MV-4-11 (cell line): ENCODE measurements around the gene TMOD1.
"Not testable (repeated sequence)": the region's sequence is repeated elsewhere in the genome, so short reads cannot be mapped to it uniquely, and the experiment has no call there.

Source experiments
- DNase-seq: peaks from one replicate; lab custom pipeline; 2025; lab: John Stamatoyannopoulos, UW

The TMOD1 gene

DNA sequence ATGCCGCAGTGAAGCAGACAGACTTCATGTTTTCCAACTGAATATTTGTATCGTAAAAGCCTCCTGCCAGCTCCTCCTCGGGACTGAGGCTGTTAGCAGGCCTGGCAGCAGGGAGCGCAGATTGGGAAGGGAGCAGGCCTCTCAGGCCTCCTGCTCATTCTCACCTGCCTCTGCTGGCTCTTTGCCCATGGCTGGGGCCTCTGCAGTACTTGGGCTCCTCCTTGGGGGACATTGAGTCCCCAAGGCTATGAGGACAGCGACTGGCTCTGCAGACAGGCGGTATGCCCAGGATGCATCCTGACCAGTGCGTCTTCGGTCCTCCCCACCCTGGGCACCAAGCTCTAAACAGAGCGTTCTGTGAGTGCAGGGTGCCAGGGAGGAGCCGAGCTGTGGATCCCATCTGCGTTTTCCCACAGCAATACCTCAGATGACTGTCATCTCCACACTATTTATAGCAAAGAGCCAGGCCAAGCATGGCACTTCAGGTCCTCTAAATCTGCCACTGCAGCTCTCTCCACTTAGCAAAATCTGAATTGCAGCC lies 93.0 kb downstream of the TMOD1 start:
- no peak for DNase-seq

DNA sequence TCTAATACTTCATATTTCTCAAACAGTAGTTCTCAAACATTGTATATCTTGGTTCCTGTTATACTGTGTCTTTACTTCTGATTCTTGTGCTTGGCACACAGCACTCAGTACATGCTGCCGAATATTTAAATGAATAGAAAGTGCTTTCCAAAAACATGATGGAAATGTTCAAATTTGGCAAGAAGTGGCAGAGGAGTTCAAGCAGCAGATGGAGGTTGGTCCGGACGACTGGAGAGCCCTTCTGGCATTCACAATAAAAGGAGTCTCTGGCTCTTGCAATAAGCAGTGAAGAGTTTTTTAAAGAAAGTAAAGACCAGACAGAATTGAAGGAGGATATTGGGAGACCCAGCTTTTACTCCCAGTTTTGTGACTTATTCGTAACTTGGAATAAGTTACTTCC lies 95.4 kb downstream of the TMOD1 start:
- no peak for DNase-seq

DNA sequence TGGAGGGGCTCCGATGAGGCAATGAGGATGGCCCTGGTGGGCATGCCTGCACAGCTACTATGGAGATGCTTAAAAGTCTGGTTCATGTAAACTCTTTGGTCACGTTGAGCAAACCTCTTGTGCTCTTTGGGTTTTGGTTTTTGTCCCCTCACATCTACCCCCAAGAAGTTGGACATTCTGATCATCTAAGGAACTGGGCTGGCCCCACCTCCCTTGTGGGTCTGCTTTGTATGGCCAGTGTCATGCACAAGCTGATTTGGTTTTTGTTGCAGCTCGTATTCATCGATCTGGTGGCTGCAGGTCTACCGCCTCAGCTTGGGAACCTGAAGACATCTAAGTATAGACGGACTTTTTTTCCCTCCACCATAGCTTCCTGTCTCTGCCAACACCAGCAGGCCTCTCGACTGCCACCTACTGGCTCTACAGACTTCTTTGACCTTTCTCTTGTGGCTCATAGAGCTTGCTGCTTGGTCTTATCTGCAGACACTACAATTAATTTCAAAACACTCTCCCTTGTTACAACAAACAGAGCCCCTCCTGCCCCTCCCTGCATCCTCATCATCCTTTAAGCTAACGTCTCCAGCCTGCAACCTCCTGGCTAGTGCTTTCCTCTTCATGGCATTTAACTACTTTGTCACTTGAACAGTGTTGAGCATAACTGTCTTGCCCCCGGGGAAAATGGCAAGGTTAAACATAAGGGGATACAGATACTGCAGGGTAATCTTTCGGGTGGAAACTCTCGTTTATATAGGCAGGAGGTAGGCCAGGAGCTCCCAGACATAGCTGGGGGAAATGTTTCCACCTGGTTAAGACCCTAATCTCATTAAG lies 97.2 kb downstream of the TMOD1 start:
- DNase-seq, result peak; percentile 83

DNA sequence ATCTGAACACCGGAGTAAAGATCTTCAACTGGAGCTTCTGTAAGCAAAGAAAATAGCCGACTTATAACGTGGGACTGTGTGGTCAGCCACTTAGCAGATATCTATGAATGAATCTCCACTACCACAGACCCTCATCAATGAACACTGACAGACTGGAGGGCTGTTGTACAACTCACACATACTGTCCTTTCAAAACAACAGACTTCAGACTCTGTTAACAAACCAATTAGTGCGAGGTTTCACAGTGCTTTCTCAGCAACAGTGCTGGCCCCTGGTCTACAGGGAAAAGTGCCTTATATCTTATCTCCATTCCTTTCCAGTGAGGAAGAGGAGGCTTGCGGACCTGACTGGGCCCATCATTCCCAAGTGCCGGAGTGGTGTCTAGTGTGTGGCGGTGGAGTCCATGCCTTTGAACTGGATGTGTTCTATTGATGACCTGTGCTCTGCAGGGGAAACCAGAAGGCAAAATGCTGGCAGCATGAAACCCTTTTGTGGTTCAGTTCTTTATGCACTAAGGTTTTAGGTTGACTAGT lies 97.9 kb downstream of the TMOD1 start:
- no peak for DNase-seq

DNA sequence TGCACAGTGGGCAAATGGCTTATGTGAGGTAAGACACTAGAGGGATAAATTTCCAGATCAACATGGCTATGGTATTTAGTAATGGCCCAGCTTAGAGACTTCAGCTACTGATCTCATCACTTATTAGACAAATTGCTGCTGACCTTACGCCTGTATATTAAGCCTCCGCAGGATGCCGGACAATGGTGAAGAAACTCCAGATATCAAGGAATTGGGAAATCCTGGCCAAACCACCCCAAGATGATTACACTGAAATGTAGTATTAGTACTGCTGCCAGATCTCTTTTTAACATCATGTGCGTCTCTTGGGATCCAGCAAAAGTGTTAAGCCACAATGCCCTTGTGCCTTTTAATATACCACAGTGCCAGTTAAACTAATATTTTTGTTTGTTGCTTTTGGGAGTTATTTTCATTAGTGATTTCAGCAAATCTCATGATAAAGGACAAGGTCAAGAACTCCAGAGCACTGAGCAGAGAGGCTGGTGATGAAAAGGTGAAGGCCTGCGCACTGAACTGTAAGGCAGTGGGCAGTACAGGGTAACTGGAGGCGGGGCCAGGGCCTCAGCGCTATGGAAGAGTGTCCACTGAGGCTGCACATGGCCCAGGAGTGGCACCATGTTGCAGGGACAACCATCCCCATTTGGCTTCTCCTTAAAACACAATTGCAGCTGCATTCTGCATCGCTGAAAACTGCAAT lies 99.2 kb downstream of the TMOD1 start:
- no peak for DNase-seq

DNA sequence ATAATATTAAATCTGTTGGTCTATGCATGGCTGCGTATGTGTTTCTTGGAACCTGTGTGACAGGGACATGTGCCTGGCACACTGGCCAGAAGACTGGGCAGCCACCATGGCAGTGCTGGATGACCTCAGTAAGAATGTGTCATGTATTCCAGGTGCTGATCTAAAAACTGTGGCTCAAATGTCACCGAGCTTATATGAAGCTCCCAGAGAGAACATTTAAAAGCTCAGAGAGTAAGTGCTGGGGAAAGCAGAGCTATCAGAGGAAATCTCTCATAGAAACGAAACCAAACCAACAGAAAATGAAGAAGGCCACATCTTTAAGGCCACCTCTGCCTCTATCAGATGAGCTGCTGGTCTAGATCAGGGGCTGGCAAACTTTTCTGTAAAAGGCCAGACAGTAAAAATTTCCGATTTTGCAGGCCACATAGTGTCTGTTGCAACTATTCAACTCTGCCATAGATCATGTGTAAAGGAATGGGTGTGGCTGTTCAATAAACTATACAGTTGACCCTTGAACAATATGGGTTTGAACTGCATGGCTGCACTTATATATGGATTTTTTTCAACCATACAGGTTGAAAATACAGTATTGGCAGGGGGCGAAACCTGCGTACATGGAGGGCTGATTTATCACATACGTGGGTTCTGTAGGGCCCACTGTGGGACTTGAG lies 99.9 kb downstream of the TMOD1 start:
- no peak for DNase-seq

DNA sequence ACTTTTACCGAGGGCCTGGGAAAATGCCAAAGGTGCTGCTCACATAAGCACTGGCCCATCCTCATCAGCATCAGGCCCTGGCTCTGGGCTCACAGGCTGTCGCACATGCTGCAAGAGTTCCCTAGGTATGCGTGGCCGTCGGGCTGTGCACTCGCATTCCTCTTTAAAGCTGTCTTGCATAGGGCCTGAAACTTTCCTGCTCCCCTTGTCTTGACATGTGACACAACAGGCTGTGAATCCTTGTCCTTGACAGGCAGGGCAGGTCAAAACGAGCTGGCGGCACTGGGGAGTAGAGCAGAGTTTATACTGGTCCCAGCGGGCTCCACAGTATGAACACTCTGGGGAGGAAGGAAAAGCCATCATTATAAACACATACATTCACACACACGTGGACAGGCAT lies 101.0 kb downstream of the TMOD1 start:
- DNase-seq, result no peak

DNA sequence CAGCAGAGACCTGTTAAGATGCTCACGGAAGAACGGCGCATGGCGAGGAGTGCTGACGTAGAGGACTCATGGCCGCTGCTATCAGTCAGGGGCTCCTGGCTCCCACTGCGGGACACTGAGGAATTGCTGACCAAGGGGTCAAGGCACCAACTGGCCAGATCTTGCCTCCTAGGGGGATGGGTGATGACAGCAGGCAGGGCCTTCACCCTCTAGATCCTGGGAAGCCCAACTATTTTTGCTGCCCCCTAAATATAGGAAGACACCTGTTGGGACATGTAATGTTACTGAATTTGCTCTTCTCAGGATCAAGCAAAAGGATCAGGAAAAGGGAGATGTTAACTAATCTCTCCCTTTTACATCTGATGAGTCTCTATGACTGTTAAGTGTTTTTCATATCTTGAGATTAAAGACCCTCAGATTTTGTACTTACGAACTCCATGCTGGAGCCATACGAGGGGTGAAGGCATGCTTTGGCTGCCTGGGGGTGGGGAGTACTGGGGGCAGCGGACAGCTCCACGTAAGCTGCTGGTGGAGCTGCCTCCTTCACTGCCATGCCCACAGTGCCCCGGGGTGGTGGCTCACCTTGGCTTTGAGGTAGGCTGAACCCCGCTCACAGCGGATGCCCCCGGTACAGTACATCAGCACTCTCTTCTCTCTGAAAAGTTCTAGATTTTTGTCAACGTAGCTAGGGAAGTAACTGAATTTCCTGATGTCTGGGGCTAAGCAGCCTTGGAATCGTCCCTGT lies 103.6 kb downstream of the TMOD1 start:
- DNase-seq, result no peak

DNA sequence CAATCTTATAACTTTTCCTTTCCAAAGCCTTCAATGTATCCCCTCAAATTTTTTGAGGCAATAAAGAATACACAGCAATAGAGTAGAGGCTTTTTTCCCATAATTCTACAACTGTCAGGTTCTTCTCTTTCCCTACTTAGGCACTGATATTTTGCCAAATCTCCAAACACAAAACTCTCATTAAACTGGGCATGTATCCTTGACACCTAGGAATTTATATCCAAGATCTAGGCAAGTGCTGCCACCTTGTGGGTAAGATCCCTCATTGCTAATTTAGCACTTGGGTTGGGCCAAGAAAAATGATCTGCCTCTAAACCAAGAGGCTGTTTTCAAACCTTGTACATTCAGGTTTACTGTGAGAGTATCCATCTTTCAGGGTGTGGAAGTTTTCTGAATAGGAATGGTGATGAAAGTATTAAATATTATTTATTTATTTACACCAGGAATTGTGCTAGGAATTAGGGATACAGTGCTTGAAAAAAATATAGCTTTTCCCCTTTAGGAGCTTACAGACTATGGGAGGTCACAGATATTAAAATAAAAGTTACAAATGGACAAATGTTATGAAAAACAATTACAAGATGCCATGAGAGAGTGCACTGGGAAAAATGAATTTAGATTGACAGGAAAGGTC lies 114.1 kb downstream of the TMOD1 start:
- DNase-seq, result peak; percentile 50

DNA sequence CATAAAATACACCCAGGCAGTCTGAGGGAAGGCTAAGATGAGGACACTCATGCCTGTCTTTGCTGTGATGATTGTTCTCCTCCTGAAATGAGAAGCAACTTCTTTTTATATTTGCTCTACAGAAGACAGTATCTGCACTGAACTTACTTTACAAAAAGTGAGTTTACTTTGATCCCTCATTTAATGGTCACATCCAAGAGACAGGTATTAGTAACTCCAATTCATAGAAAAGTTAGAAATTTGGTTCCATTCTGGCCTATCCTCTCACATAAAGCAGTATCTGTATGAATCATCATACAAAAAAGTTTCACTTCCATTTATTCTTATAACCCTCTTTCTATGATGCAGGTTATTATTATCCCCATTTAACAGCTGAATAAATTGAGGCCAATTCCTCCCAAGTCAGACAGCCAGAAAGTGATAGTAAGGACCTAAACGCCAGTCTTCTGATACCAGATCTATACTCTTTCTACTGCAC lies 116.5 kb downstream of the TMOD1 start:
- DNase-seq, result peak; percentile 61

DNA sequence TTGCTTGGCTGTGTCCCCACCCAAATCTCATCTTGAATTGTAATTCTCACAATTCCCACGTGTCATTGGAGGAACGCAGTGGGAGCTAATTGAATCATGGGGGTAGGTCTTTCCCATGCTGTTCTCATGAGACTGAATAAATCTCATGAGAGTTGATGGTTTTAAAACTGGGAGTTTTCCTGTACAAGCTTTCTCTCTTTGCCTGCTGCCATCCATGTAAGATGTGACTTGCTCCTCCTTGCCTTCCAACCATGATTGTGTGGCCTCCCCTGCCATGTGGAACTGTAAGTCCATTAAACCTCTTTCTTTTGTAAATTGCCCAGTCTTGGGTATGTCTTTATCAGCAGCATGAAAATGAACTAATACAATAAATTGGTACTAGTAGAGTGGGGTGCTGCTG lies 118.6 kb downstream of the TMOD1 start:
- not testable (repeated sequence) for DNase-seq

DNA sequence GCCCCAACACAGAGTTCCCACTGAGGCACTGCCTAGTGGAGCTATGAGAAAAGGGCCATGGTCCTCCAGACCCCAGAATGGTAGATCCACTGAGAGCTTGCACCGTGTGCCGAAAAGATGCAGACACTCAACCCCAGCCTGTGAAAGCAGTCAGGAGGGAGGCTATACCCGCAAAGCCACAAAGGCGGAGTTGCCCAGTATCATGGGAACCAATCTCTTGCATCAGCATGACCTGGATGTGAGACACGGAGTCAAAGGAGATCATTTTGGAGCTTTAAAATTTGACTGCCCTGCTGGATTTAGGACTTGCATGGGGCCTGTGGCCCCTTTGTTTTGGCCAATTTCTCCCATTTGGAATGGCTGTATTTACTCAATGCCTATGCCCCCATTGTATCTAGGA lies 121.0 kb downstream of the TMOD1 start:
- not testable (repeated sequence) for DNase-seq

DNA sequence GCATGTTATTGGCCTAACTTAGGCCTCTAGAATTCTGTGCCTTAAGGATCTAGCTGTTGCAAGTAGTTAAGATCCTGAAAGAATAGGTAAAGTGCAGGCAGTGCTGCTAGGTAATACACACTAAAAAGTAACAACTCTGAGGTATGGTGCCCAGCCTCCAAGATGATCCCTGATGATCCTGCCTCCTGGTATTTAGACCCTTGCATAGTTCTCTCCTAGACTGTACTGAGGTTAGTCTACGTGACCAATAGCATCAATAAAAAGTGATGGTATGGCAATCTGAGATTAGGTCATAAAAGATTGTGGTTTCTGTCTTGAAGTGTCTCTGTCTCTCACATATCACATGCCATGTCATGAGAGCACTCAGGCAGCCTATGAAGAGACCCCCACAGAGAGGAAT lies 122.5 kb downstream of the TMOD1 start:
- no peak for DNase-seq

DNA sequence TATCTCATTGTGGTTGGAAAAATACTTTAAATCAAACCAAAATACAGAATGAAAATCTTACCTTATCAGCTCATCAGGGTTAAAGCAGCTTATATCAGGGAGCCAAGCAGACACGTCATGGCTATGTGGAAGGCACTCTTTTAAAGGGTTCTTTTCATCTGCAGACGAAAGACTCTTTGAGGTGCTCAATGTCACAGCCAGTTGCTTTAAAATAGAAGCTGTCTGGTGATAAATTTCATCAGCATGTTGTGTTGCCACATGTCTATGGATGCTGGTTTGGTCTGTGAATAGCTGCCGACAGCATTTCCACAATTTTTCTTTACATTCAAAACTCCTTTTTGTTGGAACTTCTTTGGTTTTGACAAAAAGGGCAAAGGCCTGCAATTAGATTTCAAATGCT lies 124.2 kb downstream of the TMOD1 start:
- DNase-seq, result no peak

DNA sequence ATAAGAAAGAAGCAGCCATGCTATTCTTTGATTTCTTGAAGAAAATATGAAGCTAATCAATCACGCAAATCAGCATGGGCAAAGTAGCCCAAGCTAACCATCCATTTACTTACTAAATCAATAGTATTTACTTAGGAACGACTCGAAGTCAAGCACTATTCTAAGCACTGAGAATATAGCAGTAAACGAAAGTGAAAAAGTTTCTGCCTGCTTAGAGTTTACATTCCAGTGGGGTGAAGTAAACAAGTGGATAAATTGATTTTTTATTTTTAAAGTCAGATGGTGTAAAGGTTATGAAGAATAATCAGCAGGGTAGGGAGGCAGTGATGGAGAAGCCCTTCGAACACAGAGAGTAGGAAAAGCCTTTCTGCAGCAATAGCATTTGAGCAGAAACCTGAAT lies 126.2 kb downstream of the TMOD1 start:
- DNase-seq, result no peak

DNA sequence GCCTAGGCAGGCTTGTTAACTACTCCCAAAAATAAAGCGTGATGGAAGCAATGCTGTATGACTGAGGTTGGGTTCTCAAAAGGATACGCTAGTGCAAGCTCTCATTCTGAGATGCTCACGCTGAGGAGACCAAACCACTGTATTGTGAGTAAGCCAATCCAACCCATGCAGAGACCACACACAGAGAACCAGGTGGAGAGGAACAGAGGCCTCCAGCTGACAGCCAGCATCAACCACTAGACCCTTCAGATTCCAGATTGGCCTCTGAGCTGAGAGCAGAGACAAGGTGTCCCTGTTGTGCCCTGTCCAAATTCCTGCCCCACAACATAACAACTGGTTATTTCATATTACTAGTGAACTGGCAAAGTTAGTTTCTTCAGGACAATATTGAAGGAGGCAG lies 127.2 kb downstream of the TMOD1 start:
- DNase-seq, result no peak

DNA sequence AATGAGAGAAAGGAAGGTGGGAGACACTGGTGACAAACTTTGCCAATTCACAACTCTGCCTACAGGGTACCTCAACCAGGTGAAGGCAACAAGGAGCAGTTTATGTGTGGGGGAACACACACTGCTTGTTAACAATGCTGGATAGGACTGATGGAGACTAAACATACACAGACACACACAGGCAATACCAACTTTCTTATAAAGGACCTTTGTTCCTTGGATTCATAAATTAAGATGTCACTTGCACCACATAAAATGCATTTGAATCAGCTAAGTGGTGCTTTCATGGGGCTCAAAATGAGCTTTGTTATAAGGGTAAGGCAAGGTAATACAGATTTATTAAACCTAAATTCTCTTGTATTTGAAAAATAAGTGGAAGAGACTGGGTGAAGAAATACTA lies 127.7 kb downstream of the TMOD1 start:
- DNase-seq, result no peak

DNA sequence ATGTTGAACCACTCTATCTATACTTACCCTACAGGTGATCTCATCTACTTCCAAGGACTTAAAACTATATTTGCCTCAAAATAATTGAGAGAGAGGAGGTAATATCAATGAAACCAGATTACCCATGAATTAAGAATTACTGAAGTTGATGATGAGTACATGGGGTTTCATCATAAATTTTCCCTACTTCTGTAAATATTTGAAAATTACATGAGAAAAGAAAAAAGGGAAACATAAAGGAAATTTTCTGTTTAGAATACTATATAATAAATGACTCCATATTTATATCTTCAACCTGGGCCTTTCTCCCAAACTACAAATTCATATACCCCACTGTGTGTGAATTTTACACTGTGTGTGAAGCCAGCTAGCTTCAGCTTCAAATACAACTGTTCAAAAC lies 129.1 kb downstream of the TMOD1 start:
- DNase-seq, result no peak

DNA sequence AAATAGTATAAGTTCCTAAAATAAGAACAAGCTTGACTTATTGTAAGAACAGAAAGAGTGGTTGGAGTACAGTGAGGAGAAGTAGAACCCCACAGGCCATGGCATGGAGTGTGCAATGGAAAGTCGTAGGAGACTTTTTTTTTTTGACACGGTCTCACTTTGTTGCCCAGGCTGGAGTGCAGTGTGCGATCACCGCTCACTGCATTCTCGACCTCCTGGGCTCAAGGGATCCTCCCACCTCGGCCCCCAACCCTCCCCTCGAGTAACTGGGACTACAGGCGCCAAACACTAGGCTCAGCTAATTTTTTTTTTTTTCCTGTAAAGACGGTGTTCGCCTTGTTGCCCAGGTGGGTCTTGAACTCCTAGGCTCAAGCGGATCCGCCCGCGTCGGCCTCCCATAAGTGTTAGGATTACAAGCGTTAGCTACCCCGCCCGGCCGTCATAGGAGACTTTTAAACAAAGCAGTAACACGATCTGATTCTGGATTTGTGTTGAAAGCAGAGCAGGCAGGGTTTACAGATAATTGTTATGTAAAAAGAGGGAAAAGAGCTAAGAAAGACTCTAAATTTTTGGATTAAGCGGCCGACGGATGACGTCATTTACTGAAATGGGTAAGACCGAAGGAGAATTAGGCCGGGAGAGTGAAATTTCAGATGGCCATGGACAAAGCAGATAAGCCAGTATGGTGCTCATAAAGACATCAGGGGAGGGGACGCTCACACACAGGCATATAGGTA lies 130.9 kb downstream of the TMOD1 start:
- no peak for DNase-seq
